ENCODE results near the gene SCARF1.

The SCARF1 gene

GRCh38 chr17:1606352-1606985 lies 39.1 kb downstream of the SCARF1 start:
- TF ChIP-seq CTCF (IDR thresholded peaks at IDR 0.05; ENCODE audit: insufficient read depth, low read length, missing control alignments), result no peak
- ChIA-PET POLR2A (no interaction called here), CTCF (interaction anchor here (1.2 to 2.0 kb wide), 3 partner anchors 9 to 42 kb away, joined by 3 to 5 read pairs (median 5); partner anchors contain the start of gene RILP)
- no peak for DNase-seq (ENCODE audit: low read depth, low spot score)
- no peak overlapping the region for H3K4me3 ChIP-seq (ENCODE audit: low read depth, low read length)

GRCh38 chr17:1605681-1606351 lies 39.7 kb downstream of the SCARF1 start:
- ChIA-PET CTCF (no interaction called here), POLR2A (no interaction called here)
- H3K4me3 ChIP-seq (ENCODE audit: low read depth, low read length), result no peak overlapping the region
- no peak for DNase-seq (ENCODE audit: low read depth, low spot score)
- TF ChIP-seq CTCF (IDR thresholded peaks at IDR 0.05; ENCODE audit: insufficient read depth, low read length, missing control alignments), result no peak

GRCh38 chr17:1604831-1605528 lies 40.6 kb downstream of the SCARF1 start:
- POLR2A ChIA-PET, result no interaction called here
- no peak overlapping the region for H3K4me3 ChIP-seq (ENCODE audit: low read depth, low read length)
- CTCF ChIA-PET, result no interaction called here
- DNase-seq (ENCODE audit: low read depth, low spot score), result no peak
- no peak for TF ChIP-seq CTCF (IDR thresholded peaks at IDR 0.05; ENCODE audit: insufficient read depth, low read length, missing control alignments)

GRCh38 chr17:1601571-1601970 lies 44.0 kb downstream of the SCARF1 start:
- no peak overlapping the region for H3K4me3 ChIP-seq (ENCODE audit: low read depth, low read length)
- CTCF ChIA-PET, result interaction anchor here (0.6 kb wide), 1 partner anchor 10 kb away, joined by 4 read pairs; no protein-coding TSS in a partner anchor
- POLR2A ChIA-PET, result no interaction called here
- no peak for TF ChIP-seq CTCF (IDR thresholded peaks at IDR 0.05; ENCODE audit: insufficient read depth, low read length, missing control alignments)
- DNase-seq (ENCODE audit: low read depth, low spot score), result no peak

GRCh38 chr17:1598399-1599095 lies 47.0 kb downstream of the SCARF1 start:
- ChIA-PET POLR2A (no interaction called here), CTCF (interaction anchor here (1.2 to 2.2 kb wide), 2 partner anchors 10 to 24 kb away, joined by 3 to 6 read pairs; no protein-coding TSS in a partner anchor)
- DNase-seq (ENCODE audit: low read depth, low spot score), result no peak
- H3K4me3 ChIP-seq (ENCODE audit: low read depth, low read length), result no peak overlapping the region
- no peak for TF ChIP-seq CTCF (IDR thresholded peaks at IDR 0.05; ENCODE audit: insufficient read depth, low read length, missing control alignments)
